ENCODE data around the gene SLC12A8.

The SLC12A8 gene

GRCh38 chr3:125186261-125186787 lies 26.2 kb downstream of the SLC12A8 start:
- no peak for DNase-seq (ENCODE audit: low read depth)

DNA sequence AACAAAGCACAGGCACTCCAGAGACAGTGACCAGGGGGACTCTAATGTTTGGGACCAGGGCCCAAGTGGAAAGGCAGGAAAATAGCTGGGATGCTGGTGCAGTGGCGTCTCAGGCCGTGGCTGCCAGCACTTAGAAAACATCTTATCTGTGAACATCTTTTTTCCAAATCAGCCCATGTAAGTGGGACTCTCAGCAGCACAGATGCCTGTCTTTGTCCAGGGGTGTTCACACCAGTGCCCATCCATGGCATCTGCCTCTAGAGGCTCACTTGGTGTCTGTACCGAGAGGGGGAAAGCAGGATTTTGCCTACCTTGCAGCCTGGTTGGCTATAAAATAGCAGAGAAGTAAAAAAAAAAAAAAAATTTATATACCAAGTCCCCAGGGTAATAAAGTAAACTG lies 26.7 kb downstream of the SLC12A8 start:
- no peak for DNase-seq (ENCODE audit: low read depth)

DNA sequence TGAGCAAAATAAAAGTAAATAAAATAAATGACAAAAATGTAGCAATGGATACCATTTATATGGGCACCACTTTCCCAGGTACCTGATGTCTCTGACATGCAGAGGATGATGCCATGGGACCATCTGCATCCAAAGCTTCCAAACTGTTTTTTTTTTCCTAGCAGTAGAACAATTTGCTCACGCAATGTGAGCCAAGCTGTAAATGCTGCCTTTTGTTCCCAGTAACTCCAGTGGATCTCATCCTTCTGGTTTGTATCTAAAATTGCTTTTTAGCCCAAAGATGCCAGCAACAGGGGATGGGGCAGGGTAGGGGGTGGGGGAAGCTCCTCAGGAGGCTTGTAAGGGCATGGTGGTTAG lies 32.7 kb downstream of the SLC12A8 start:
- DNase-seq (ENCODE audit: low read depth): no peak

DNA sequence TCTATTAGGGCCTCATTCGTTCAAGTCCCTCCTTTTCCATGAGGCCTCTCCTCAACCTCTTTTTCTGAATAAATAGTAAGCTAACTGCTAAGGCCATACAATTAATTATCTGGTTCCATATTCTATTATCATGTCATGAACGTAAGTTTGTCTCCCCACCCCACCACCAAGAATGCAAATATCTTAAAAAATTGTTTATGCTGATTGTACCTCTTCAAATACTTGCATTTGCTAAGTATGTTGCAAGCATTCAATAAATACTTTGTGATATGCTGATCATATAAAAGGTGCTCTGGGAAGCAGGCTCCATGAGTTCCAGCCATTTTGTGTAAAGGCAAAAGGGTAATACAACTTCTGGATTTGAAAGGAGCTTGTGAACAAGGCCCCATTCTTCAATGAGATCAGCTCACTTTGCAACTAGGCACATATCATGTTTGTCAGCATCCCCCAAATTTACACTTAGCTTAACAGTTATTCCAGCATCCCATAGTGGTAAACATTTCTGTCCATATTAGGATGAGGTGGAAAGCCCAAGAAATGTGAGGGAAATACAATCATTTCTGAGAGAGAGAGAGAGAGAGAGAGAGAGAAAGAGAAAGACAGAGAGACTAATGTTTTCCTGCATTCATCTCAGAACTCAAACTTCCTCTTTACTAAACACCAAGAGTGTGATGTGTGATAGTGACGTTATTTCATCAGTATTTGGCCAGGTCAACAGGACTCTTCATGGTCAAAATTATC lies 33.2 kb downstream of the SLC12A8 start:
- DNase-seq (ENCODE audit: low read depth): no peak

GRCh38 chr3:125177746-125178145 lies 34.8 kb downstream of the SLC12A8 start:
- DNase-seq (ENCODE audit: low read depth): no peak

DNA sequence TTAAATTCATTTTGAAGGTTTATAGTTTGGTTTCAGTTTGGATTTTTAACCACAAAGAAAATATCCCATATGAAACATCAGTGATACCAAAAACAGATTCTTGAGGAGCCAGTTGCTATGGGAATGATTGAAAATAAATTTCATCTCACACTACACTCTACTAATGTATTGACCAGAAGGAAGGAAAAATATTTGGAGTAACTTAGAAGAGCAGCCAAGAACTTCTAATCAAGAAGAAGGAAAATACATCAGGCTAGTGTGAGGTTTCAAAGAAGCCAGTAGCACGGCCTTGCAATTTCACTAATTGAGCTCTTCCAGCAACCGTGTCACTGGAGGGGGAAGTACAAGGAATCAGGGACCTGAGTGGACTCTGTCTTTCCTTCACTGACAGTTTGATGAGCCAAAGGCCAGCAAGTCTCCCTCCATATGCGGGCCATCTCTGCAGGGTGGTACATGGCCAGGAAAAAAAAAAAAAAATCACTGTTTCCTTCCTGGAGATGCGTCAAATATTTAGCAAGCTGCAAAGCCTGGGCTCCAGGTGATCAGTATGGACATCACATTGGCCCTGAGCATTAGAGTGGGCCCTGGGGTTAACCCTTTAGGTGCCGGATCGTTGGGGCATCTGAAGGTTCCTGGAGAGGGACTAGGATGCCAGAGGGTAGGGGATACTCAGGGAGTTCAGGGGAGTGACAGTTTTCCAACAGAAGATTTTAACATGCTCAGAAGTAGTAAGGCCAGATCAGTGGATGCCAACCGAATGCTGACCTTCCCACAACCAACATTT lies 37.1 kb downstream of the SLC12A8 start:
- DNase-seq (ENCODE audit: low read depth): no peak

- no peak for DNase-seq (ENCODE audit: low read depth)
Measured at GRCh38 chr3:125172346-125172745, 40.2 kb downstream of the SLC12A8 start.

GRCh38 chr3:125168711-125169393 lies 43.7 kb downstream of the SLC12A8 start:
- DNase-seq (ENCODE audit: low read depth): no peak

DNA sequence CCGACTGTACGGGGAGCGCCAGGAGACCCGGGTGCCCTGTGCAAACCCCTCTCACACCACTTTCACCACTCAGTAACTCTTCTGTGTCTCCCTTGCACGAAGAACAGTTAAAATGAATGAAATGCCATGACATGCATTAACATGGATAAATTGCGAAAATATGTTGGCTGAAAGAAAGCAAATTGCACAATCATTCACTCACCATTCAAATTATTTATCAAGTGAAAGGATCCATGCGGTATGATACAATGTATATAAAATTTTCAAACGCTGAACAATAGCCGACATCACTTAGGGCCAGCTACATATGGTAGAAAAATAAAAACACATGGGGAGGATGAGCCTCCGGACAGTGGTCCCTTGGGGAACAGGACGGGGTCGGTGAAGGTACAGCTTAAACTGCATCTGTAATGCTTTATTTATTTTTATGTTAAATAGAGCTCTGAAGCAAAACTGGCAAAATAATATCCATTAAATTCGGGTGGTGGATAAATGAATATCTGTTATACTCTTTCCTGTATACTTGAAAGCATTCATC lies 45.9 kb downstream of the SLC12A8 start:
- DNase-seq (ENCODE audit: low read depth): no peak

DNA sequence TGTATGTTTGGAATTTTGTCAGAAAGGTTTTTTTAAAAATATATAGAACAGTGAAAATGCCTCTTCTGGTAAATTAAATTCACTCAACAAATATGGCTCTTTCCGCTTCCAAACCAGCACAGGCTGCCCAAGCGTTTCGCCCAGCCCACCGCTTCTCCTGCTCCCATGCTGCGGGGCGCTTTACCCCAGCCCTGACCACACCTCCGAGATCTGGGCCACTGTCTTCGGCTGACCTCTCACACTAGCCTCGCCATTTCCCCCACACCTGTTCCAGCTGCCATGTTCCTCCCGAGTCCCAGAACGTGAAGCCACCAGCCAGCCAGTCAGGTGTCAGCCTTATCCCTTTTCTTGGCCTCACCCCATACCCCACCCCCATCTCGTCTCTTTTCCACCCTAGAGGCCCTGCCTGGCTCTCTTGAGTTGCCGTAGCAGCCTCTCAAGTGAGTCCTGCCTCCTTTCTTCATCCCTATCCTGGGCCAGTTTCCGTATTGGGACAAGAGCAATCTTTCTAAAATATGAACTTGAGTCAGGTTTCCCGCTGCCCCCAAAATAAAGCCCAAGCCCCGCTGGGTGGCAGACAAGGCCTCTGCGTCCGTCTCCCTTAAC lies 46.5 kb downstream of the SLC12A8 start:
- DNase-seq (ENCODE audit: low read depth): no peak

DNA sequence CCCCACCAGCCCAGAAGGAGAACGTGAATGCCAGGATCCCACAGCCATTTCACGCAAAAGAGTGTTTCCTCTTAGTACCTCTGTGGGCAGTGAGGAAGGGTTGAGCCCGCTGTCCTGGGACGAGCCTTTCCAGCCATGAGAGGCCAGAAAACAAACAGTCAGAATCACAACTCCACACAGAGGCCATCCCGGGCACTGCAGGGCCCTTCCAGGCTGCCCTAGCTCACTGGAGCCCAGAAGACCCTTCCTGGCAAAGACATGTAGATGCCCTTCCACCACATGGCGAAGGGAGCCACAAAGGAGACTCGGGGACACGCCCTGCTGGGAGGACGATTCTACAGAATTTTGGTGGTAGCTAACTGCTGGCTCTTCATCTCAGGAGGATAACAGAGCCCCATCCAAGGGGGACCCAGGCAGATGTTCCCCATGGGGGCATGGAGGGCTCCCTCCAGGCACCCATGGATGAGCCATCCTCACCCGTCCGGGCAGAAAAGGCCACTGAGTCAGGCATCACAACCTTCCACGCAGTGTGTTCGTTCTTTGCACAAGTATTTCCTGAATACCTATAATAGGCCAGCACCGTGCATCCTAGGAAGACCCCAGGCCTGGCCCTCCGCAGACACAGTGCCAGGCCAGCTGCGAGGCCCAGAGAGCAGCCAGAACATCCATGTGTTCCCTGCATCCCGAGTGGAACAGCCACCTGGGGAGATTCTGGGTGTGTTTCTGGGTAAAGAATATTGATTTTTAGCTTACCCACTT lies 47.2 kb downstream of the SLC12A8 start:
- DNase-seq (ENCODE audit: low read depth): no peak

DNA sequence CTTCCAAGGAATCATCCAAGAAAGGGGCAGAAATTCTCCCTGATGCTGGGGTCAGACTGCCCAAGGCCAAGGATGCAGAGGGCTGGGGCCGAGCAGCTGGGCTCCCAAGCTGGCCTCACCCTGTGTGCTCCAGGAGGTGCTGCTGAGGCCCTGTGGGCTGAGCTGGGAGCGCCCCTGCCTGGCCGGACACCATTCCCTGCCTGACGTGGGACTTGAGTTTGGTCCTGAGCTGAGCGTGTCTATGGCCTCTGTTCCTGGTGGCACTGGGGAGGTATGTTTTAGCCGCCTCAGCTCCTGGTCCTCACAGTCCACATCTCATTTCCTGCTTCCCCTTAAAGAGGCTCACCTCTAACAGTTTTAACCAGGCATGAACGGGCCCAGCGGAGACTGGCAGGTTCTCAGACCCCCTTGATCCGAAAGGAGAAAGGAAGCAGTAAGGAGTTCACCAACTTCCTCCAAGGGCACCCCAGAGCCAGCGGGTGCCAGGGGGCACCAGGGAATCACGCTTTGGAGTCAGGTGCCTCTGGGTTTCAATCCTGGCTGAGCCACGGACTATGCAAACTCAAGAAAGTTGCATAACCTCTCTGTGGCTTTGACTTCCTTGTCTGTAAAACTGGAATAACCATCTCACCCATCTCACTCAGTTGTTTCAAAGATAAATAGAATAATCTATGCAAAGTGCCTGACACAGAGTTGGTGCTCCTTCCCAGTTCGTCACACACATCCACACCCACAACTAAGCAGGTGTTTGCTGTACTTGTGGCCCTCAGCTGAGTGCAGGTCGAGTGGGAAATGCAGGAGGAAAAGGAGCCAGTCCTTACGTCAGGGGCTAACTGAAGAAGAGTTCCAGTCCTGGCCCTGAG lies 48.6 kb downstream of the SLC12A8 start:
- DNase-seq (ENCODE audit: low read depth): no peak

DNA sequence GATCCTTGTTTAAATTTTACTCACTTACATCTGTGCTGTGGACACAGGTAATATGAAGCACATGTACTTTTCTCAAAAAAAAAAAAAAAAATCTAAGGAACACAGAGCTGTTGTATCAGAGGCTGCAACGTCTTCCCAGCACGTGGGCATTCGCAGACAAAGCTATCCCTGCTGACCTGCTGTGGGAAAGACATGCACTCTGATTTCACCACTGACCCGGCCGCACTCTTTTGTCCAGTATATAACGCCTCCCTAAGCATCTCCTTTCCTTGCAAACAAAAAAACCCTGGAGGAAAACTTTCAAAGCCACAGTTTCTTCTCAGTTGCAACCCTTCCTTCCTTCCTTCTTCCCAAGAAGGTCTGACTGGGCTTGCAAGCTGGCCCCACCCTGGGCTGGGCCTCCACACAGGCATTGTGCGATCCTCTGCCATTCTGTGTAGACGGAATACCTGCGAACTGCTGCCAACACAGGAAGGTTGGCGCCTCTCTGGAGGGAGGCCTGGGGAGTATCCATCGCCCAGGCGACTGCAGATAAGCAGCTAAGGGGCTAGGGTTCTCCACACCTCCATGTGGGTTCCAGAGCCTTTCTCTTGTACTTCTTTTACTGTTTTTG lies 50.8 kb downstream of the SLC12A8 start:
- no peak for DNase-seq (ENCODE audit: low read depth)

- no peak for DNase-seq (ENCODE audit: low read depth)
Measured at GRCh38 chr3:125160606-125161371, 51.8 kb downstream of the SLC12A8 start.

DNA sequence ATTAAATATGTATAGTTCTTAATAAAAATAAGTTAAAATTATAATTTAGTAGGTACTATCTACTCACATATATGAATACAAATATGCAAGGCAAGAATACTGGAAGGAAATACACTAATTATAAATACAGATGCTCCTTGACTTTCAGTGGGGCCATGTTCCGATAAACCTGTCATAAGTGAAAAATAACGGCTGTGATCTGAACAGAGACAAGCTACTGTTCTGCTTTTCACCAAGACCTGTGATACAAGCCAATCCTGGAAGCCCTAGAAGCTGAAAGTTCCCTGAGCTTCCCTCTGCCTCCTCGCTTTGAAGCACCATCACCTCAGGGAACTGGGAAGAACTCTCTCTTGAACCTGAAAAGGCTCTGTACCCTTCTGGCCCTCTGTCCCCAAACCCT lies 55.4 kb downstream of the SLC12A8 start:
- DNase-seq (ENCODE audit: low read depth): no peak

GRCh38 chr3:125156456-125156855 lies 56.1 kb downstream of the SLC12A8 start:
- no peak for DNase-seq (ENCODE audit: low read depth)

DNA sequence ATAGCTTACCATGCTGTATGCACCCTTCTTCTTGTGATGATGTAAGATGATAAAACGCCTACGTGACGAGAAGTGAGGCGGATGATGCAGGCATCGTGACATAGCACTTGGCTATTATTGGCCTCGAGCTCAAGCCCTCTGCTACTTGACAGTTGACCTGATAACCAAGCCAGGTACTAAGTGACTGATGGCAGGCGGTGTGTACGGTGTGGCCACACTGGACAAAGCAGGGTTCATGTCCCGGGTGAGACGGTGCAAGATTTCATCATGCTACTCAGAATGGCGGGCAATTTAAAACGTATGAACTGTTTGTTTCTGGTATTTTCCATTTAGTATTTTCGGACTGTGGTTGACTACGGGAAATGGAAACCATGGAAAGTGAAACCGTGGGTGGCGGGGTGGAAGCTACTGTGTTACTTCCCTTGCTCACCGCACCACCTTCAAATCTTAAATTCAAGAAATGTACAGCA lies 57.7 kb downstream of the SLC12A8 start:
- no peak for DNase-seq (ENCODE audit: low read depth)

GRCh38 chr3:125154110-125154509 lies 58.4 kb downstream of the SLC12A8 start:
- no peak for DNase-seq (ENCODE audit: low read depth)

DNA sequence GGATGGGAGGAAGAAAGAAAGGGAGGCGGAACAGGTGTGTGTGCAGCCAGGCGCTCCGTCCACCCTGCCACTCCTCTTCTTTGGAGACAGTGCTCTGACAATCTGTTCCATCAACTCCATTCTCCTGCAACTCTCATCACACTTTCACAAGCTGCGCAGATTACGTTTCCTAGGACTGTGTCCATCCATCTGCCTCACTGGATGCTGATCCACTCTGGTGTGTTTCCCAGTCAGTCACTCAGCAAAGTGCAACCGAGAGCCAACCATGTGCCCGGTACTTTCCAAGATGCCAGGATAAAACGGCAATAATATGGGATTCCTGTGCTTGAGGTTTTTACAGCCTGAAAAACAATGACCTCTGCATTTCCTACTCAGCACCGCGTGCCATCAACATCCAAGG lies 59.6 kb downstream of the SLC12A8 start:
- DNase-seq (ENCODE audit: low read depth): no peak

All from fibroblast of the conjunctiva (primary cell).